T-cell (primary cell): ENCODE measurements around the gene RASAL3. TPM values are rescaled to one million over a fixed set of nuclear protein-coding genes. Genes with fewer than 3 reads are reported as not detected.

Source experiments
- ATAC-seq, 4 experiments: fragments of 200-7000 bp in 3 of 4; fragments of 150-1000 bp in 1 of 4; cut with Tn5 transposase; replicated peaks in 1 of 4; 1 replicate in 3 of 4; 2 replicates in 1 of 4; pipeline ENCODE4 v1.10.0; 2021; ENCODE audit warnings: moderate library complexity in 3 of 4, mild to moderate bottlenecking in 2 of 4, moderate number of reproducible peaks in 1 of 4
- CTCF ChIA-PET, 2 donors: fragments of 300-600 bp; sonication (Branson Sonifier 250); formaldehyde crosslinking; loops; one replicate each; lab custom pipeline; 2022; ENCODE audit warnings: antibody characterized with exemption in 2 of 2; lab: Charles Lee
- POLR2A ChIA-PET, 2 donors: fragments of 300-600 bp; sonication (Branson Sonifier 250); formaldehyde crosslinking; loops; one replicate each; lab custom pipeline; 2022; ENCODE audit warnings: antibody characterized with exemption in 2 of 2; lab: Charles Lee
- DNase-seq, 35 experiments: peaks; one replicate each; pipeline versions ENCODE4 v3.0.0 to v3.0.0-alpha.2; 2013 to 2023
- H3K27ac ChIP-seq: one replicate; pipeline ENCODE4 v1.5.1; 2013; ENCODE audit warnings: low read length
- H3K27me3 ChIP-seq, 2 experiments: replicated peaks in 1 of 2; 1 replicate in 1 of 2; 2 replicates in 1 of 2; pipeline versions ENCODE4 v1.6.1 to v1.7.0; 2013; ENCODE audit warnings: low read length in 1 of 2, mixed read lengths in 1 of 2; ENCODE audit not compliant: control insufficient read depth in 2 of 2, insufficient read depth in 2 of 2; ENCODE audit errors: extremely low read depth in 1 of 2
- H3K36me3 ChIP-seq, 2 donors: 1 replicate in 1 of 2; 2 replicates in 1 of 2; pipeline versions ENCODE4 v1.6.1 to v1.7.0; 2013; ENCODE audit warnings: low read length in 1 of 2; ENCODE audit not compliant: control insufficient read depth in 2 of 2, insufficient read depth in 1 of 2; ENCODE audit errors: extremely low read depth in 1 of 2
- H3K4me1 ChIP-seq, 2 experiments: 1 replicate in 1 of 2; 2 replicates in 1 of 2; pipeline versions ENCODE4 v1.6.1 to v1.7.0; 2013; ENCODE audit warnings: low read length in 2 of 2, mixed read lengths in 1 of 2; ENCODE audit not compliant: insufficient read depth in 2 of 2, control insufficient read depth in 1 of 2; ENCODE audit errors: extremely low read depth in 1 of 2
- H3K4me3 ChIP-seq, 2 donors: 1 replicate in 1 of 2; 2 replicates in 1 of 2; pipeline versions ENCODE4 v1.5.1 to v1.7.0; 2013; ENCODE audit warnings: mild to moderate bottlenecking in 2 of 2, low read length in 1 of 2, moderate library complexity in 1 of 2; ENCODE audit not compliant: control insufficient read depth in 1 of 2; ENCODE audit errors: extremely low read depth in 1 of 2
- H3K9me3 ChIP-seq: 2 replicates; pipeline ENCODE4 v1.7.0; 2013
- H3K27ac Mint-ChIP-seq, 2 donors: one replicate each; pipeline ENCODE4 v1.8.0; 2020 to 2021; ENCODE audit warnings: mild to moderate bottlenecking in 2 of 2, mixed read lengths in 2 of 2
- H3K27me3 Mint-ChIP-seq, 2 donors: one replicate each; pipeline ENCODE4 v1.8.0; 2021 to 2022; ENCODE audit warnings: mixed read lengths in 2 of 2
- H3K36me3 Mint-ChIP-seq: one replicate; pipeline ENCODE4 v1.8.0; 2021; ENCODE audit warnings: mixed read lengths
- H3K4me1 Mint-ChIP-seq, 3 donors: one replicate each; pipeline ENCODE4 v1.8.0; 2020 to 2022; ENCODE audit warnings: mixed read lengths in 3 of 3, mild to moderate bottlenecking in 1 of 3
- H3K4me3 Mint-ChIP-seq, 3 donors: one replicate each; pipeline ENCODE4 v1.8.0; 2020 to 2022; ENCODE audit warnings: mild to moderate bottlenecking in 3 of 3, mixed read lengths in 3 of 3, moderate library complexity in 3 of 3
- H3K9me3 Mint-ChIP-seq, 3 donors: one replicate each; pipeline ENCODE4 v1.8.0; 2020 to 2022; ENCODE audit warnings: mixed read lengths in 3 of 3
- whole genome bisulfite sequencing: methylation state at CpG from one replicate; pipeline ENCODE4 v1.1.5; 2013; ENCODE audit warnings: missing lambda C conversion rate; ENCODE audit not compliant: insufficient coverage; 5-methylcytosine and 5-hydroxymethylcytosine counted together
- total RNA-seq, 35 experiments: library from RNA in 6 of 35; stranded (reverse) in 6 of 35; fragments of 120-200 nt in 1 of 35; gene quantifications; one replicate each; pipeline versions ENCODE4 v1.2.1 to v1.2.4 and lab custom pipeline; 2013 to 2026

Gene RASAL3
- total RNA-seq, 5 donors from 2014 or later (not counting 1 experiment from before 2014, with no cell fraction given), result 166 to 296 (median 284) TPM

- Histone ChIP-seq H3K27ac (no peak overlapping the region), H3K9me3 (no peaks in the 10 kb centered on the region), H3K36me3 (no peaks in the 10 kb centered on the region), H3K4me3 (no peak overlapping the region), H3K4me1 (peaks cover 0 to 5% of the 10 kb centered on the region in 2 experiments), H3K27me3 (peaks cover 0 to 4% of the 10 kb centered on the region in 2 experiments)
- 80% methylated on average over 1 of the region's 1 CpG for WGBS
- DNase-seq (no peak), ATAC-seq (no peak)
- ChIA-PET CTCF (no interaction called here), POLR2A (no interaction called here)
- Mint-ChIP-seq H3K27ac (no peak overlapping the region), H3K27me3 (peaks cover 0 to 3% of the 10 kb centered on the region in 2 donors), H3K36me3 (no peaks in the 10 kb centered on the region), H3K4me1 (peaks cover 3 to 31% (median 19%) of the 10 kb centered on the region in 3 donors), H3K9me3 (no peaks in the 10 kb centered on the region), H3K4me3 (no peak overlapping the region)
Measured at GRCh38 chr19:15502264-15502663, 37.9 kb upstream of the RASAL3 start.

GRCh38 chr19:15501596-15501995 is 37.3 kb upstream of the RASAL3 start:
- 100% methylated on average over 1 of the region's 1 CpG for WGBS
- H3K27ac Mint-ChIP-seq, result peak overlapping the region in 1 of 2 donors; percentile 20

GRCh38 chr19:15498910-15499309 is 34.6 kb upstream of the RASAL3 start:
- Histone ChIP-seq H3K36me3 (no peaks in the 10 kb centered on the region), H3K27me3 (no peaks in the 10 kb centered on the region), H3K9me3 (no peaks in the 10 kb centered on the region), H3K27ac (no peak overlapping the region), H3K4me3 (no peak overlapping the region), H3K4me1 (peaks cover 0 to 5% of the 10 kb centered on the region in 2 experiments)
- no peaks in the 10 kb centered on the region for H3K36me3 Mint-ChIP-seq
- no peak overlapping the region for H3K4me3 Mint-ChIP-seq
- H3K4me1 Mint-ChIP-seq, result peaks cover 3 to 31% (median 19%) of the 10 kb centered on the region in 3 donors
- H3K27me3 Mint-ChIP-seq, result no peaks in the 10 kb centered on the region
- ATAC-seq, result no peak
- POLR2A ChIA-PET, result no interaction called here
- no peak overlapping the region for H3K27ac Mint-ChIP-seq
- 50% methylated on average over 4 of the region's 6 CpGs for WGBS
- DNase-seq, result no peak
- H3K9me3 Mint-ChIP-seq, result no peaks in the 10 kb centered on the region
- CTCF ChIA-PET, result no interaction called here

More at GRCh38 chr19:15501596-15501995, 37.3 kb upstream of the RASAL3 start:
- POLR2A ChIA-PET, result no interaction called here
- no peak for ATAC-seq
- no peak overlapping the region for H3K27ac ChIP-seq
- DNase-seq, result no peak
- no peaks in the 10 kb centered on the region for H3K36me3 ChIP-seq
- no peaks in the 10 kb centered on the region for H3K9me3 ChIP-seq
- peaks cover 3 to 31% (median 19%) of the 10 kb centered on the region in 3 donors for H3K4me1 Mint-ChIP-seq
- H3K9me3 Mint-ChIP-seq, result no peaks in the 10 kb centered on the region
- H3K4me3 Mint-ChIP-seq, result no peak overlapping the region
- no peaks in the 10 kb centered on the region for H3K27me3 ChIP-seq
- no peaks in the 10 kb centered on the region for H3K27me3 Mint-ChIP-seq
- no peak overlapping the region for H3K4me3 ChIP-seq
- CTCF ChIA-PET, result no interaction called here
- H3K36me3 Mint-ChIP-seq, result no peaks in the 10 kb centered on the region
- peaks cover 0 to 5% of the 10 kb centered on the region in 2 experiments for H3K4me1 ChIP-seq

- ChIA-PET POLR2A (no interaction called here), CTCF (no interaction called here)
- no peak for DNase-seq
- no peaks in the 10 kb centered on the region for H3K36me3 ChIP-seq
- no peaks in the 10 kb centered on the region for H3K27me3 Mint-ChIP-seq
- H3K27ac ChIP-seq, result no peak overlapping the region
- H3K4me1 Mint-ChIP-seq, result peaks cover 3 to 31% (median 19%) of the 10 kb centered on the region in 3 donors
- H3K4me1 ChIP-seq, result peaks cover 0 to 5% of the 10 kb centered on the region in 2 experiments
- no peaks in the 10 kb centered on the region for H3K9me3 Mint-ChIP-seq
- H3K27ac Mint-ChIP-seq, result no peak overlapping the region
- no peak overlapping the region for H3K4me3 ChIP-seq
- H3K27me3 ChIP-seq, result no peaks in the 10 kb centered on the region
- H3K4me3 Mint-ChIP-seq, result no peak overlapping the region
- ATAC-seq, result no peak
- 92% methylated on average over 6 of the region's 10 CpGs for WGBS
- H3K36me3 Mint-ChIP-seq, result no peaks in the 10 kb centered on the region
- H3K9me3 ChIP-seq, result no peaks in the 10 kb centered on the region
Measured at GRCh38 chr19:15498156-15498858, 34.0 kb upstream of the RASAL3 start.

- ChIA-PET CTCF (interaction anchor here in 1 of 2 donors (0.7 kb wide), 1 partner anchor 1474 kb away, joined by 3 read pairs; no protein-coding TSS in a partner anchor), POLR2A (no interaction called here)
- Mint-ChIP-seq H3K27ac (no peak overlapping the region), H3K4me3 (no peak overlapping the region), H3K27me3 (no peaks in the 10 kb centered on the region), H3K4me1 (peaks cover 3 to 17% (median 11%) of the 10 kb centered on the region in 3 donors), H3K36me3 (no peaks in the 10 kb centered on the region), H3K9me3 (no peaks in the 10 kb centered on the region)
- peaks cover 0 to 3% of the 10 kb centered on the region in 2 experiments for H3K4me1 ChIP-seq
- H3K36me3 ChIP-seq, result no peaks in the 10 kb centered on the region
- DNase-seq (no peak), ATAC-seq (no peak)
- H3K27me3 ChIP-seq, result no peaks in the 10 kb centered on the region
- no peak overlapping the region for H3K4me3 ChIP-seq
- H3K27ac ChIP-seq, result no peak overlapping the region
- no peaks in the 10 kb centered on the region for H3K9me3 ChIP-seq
- WGBS, result no CpG with 5 or more reads among the region's 1 CpG
Measured at GRCh38 chr19:15495151-15495550, 30.8 kb upstream of the RASAL3 start.

- Histone ChIP-seq H3K36me3 (no peaks in the 10 kb centered on the region), H3K9me3 (no peaks in the 10 kb centered on the region), H3K4me1 (no peaks in the 10 kb centered on the region), H3K4me3 (no peak overlapping the region), H3K27me3 (no peaks in the 10 kb centered on the region), H3K27ac (no peak overlapping the region)
- Mint-ChIP-seq H3K27ac (no peak overlapping the region), H3K4me1 (peaks cover 2 to 4% (median 2%) of the 10 kb centered on the region in 3 donors), H3K9me3 (no peaks in the 10 kb centered on the region), H3K36me3 (no peaks in the 10 kb centered on the region), H3K4me3 (no peak overlapping the region), H3K27me3 (no peaks in the 10 kb centered on the region)
- DNase-seq (no peak), ATAC-seq (no peak)
- CTCF ChIA-PET, result no interaction called here
- POLR2A ChIA-PET, result no interaction called here
- 100% methylated on average over 3 of the region's 13 CpGs for WGBS
Measured at GRCh38 chr19:15488489-15489226, 24.3 kb upstream of the RASAL3 start.
